Left ventricle myocardium inferior (tissue), 1 donor: ENCODE results near the gene ST7. TPM values are rescaled to one million over a fixed set of nuclear protein-coding genes. Genes with fewer than 3 reads are reported as not detected.

ENCODE experiments used
- DNase-seq: peaks from one replicate; pipeline ENCODE4 v3.0.0-alpha.2; 2020
- H3K27ac ChIP-seq: fragments of 200-600 bp; replicated peaks from 2 replicates; pipeline ENCODE4 v1.8.0; 2021
- H3K27me3 ChIP-seq: fragments of 200-600 bp; 2 replicates; pipeline ENCODE4 v1.8.0; 2021; ENCODE audit warnings: low read depth
- H3K36me3 ChIP-seq: fragments of 200-600 bp; 2 replicates; pipeline ENCODE4 v1.8.0; 2021
- H3K4me1 ChIP-seq: fragments of 200-600 bp; 2 replicates; pipeline ENCODE4 v1.8.0; 2021
- H3K4me3 ChIP-seq: fragments of 200-600 bp; 2 replicates; pipeline ENCODE4 v1.8.0; 2021; ENCODE audit warnings: mild to moderate bottlenecking, moderate library complexity
- H3K9me3 ChIP-seq: fragments of 200-600 bp; replicated peaks from 2 replicates; pipeline ENCODE4 v1.8.0; 2021
- CTCF ChIP-seq: fragments of 200-600 bp; IDR thresholded peaks from 2 replicates; pipeline ENCODE4 v1.8.0; 2021; ENCODE audit warnings: antibody characterized with exemption, mild to moderate bottlenecking, borderline replicate concordance
- intact Hi-C: fragments of 100-400 bp; cut with micrococcal nuclease; formaldehyde crosslinking; loops from one replicate; pipeline ENCODE4 v1.11.0; 2022
- total RNA-seq: library from RNA; stranded (reverse); fragmentation: NEBNext Ultra II Directional; extraction: Animal tissue kit (Norgen Biotek cat#: 25700); gene quantifications from one replicate; pipeline ENCODE4 v1.2.1, GENCODE V29; 2021
- donor health status: DM: no; HTN: yes; CAD: no; lungs with severe emphysema.

ST7 gene
- total RNA-seq, 1 donor from 2014 or later: 28.5 TPM

GRCh38 chr7:116998567-116999175 is 45.4 kb downstream of the ST7 start:
- intact Hi-C loops: no loop called here
- H3K4me3 ChIP-seq: no peak overlapping the region
- peaks cover 6% of the 10 kb centered on the region for H3K9me3 ChIP-seq
- TF ChIP-seq CTCF: no peak
- no peaks in the 10 kb centered on the region for H3K36me3 ChIP-seq
- DNase-seq: no peak
- H3K27me3 ChIP-seq: no peaks in the 10 kb centered on the region
- peaks cover 16% of the 10 kb centered on the region for H3K4me1 ChIP-seq
- no peak overlapping the region for H3K27ac ChIP-seq

GRCh38 chr7:116999311-116999710 is 46.0 kb downstream of the ST7 start:
- TF ChIP-seq CTCF: no peak
- Histone ChIP-seq H3K9me3 (peaks cover 6% of the 10 kb centered on the region), H3K4me3 (no peak overlapping the region), H3K4me1 (peaks cover 17% of the 10 kb centered on the region), H3K36me3 (no peaks in the 10 kb centered on the region), H3K27ac (no peak overlapping the region), H3K27me3 (no peaks in the 10 kb centered on the region)
- DNase-seq: no peak
- intact Hi-C loops: no loop called here

DNA sequence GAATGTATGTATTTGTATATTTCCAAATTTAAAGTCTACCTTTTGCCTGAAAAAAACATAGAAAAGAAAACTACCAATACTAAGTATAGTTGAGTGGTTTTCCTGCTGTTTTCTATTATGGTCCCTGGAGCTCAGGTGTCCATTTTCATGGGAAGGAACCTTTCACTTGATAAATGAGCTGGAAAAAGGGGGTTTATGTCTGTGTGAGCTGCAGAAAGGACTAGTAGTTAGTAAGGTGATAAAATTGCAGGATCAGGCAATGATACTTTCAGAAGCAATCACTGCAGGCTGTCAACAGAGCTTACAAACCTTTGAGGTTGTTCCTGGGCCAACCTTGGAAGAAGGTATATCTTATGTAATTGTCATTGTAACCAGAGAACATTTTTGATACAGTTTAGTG is 48.0 kb downstream of the ST7 start:
- H3K27me3 ChIP-seq: no peaks in the 10 kb centered on the region
- DNase-seq: no peak
- H3K4me1 ChIP-seq: peaks cover 29% of the 10 kb centered on the region
- H3K4me3 ChIP-seq: no peak overlapping the region
- no peak overlapping the region for H3K27ac ChIP-seq
- H3K36me3 ChIP-seq: no peaks in the 10 kb centered on the region
- intact Hi-C loops: no loop called here
- no peak for TF ChIP-seq CTCF
- H3K9me3 ChIP-seq: peaks cover 6% of the 10 kb centered on the region

DNA sequence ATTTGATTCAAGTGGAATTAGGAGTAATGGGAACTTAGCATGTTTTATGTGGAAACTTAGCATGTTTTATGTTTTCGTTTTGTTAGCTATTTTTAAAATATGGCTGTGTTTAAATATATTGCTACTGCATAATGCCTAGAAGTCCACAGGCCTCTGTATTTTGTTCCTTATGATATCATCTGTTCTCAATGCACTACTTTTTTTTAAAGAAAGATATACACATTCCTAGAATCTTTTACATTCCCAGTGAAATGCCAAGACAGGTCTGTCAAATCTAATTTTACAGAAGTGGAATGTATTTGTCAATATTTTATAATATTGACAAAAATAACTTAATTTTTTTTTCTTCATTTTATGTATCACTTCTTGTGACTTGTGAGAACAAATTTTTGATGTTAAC is 51.6 kb downstream of the ST7 start:
- Histone ChIP-seq H3K4me1 (peaks cover 51% of the 10 kb centered on the region), H3K9me3 (no peaks in the 10 kb centered on the region), H3K36me3 (no peaks in the 10 kb centered on the region), H3K4me3 (no peak overlapping the region), H3K27me3 (no peaks in the 10 kb centered on the region), H3K27ac (no peak overlapping the region)
- no peak for TF ChIP-seq CTCF
- intact Hi-C loops: no loop called here
- no peak for DNase-seq

DNA sequence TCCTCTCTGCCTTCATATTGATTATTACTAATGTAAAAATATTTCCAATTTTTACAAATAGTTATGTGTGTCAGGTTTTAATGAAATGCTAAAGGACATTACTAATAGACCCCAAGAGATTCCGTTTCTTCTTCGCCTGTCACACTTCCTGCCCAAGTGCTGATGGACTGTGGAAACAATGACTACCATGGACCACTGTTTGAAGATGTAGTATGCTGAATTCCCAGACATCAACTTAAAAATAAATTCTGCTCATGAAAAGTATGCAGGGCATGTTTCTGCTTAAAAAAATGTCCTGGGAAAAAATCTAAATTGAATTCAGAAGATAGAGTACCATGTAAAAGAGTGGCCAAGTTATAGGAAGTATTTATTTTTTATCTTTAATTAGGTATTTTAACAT is 52.1 kb downstream of the ST7 start:
- Histone ChIP-seq H3K36me3 (no peaks in the 10 kb centered on the region), H3K27me3 (no peaks in the 10 kb centered on the region), H3K4me1 (peaks cover 53% of the 10 kb centered on the region), H3K27ac (no peak overlapping the region), H3K9me3 (no peaks in the 10 kb centered on the region), H3K4me3 (no peak overlapping the region)
- no peak for DNase-seq
- TF ChIP-seq CTCF: no peak
- intact Hi-C loops: no loop called here
